Measurements from ENCODE around the gene MDH2.

DNA sequence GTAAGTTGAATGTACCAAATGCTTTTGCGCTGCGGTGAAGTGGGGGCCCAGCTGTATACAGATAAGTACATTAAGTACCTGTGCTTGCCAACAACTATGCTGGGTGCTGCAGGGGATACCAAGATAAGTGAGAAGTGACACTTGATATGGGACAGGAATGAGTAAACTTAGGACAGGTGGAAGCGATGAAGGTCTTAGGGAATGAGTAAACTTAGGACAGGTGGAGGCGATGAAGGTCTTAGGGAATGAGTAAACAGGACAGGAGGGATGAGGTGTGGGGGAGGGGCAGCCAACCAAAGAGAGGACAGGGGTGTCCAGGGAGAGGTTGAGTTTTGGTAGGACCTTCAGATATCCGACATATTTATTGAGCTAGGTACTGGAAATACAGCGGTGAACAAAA is 1.4 kb downstream of the MDH2 start:
- TF ChIP-seq, protein P1, sequence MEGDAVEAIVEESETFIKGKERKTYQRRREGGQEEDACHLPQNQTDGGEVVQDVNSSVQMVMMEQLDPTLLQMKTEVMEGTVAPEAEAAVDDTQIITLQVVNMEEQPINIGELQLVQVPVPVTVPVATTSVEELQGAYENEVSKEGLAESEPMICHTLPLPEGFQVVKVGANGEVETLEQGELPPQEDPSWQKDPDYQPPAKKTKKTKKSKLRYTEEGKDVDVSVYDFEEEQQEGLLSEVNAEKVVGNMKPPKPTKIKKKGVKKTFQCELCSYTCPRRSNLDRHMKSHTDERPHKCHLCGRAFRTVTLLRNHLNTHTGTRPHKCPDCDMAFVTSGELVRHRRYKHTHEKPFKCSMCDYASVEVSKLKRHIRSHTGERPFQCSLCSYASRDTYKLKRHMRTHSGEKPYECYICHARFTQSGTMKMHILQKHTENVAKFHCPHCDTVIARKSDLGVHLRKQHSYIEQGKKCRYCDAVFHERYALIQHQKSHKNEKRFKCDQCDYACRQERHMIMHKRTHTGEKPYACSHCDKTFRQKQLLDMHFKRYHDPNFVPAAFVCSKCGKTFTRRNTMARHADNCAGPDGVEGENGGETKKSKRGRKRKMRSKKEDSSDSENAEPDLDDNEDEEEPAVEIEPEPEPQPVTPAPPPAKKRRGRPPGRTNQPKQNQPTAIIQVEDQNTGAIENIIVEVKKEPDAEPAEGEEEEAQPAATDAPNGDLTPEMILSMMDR (IDR thresholded peaks at IDR 0.05; ENCODE audit: insufficient read depth, low read length, poor library complexity, severe bottlenecking), result no peak
- no peak for TF ChIP-seq EZH2phosphoT487 (conservative IDR thresholded peaks at IDR 0.05; ENCODE audit: low read length)

Data from SU-DHL-6 (cell line).